GM23338 (cell line): ENCODE measurements around the gene NBAS. TPM values are rescaled to one million over a fixed set of nuclear protein-coding genes. Genes with fewer than 3 reads are reported as not detected.

Experiments
- ATAC-seq: fragments of 200-7000 bp; cut with Tn5 transposase; 3 replicates; pipeline ENCODE4 v1.9.1; 2020
- DNase-seq: peaks from one replicate; pipeline ENCODE4 v3.0.0-alpha.2; 2015; ENCODE audit warnings: low spot score
- H2AFZ ChIP-seq: fragments of 200-600 bp; sonication (generic); 2 replicates; pipeline ENCODE4 v1.8.0; 2016; ENCODE audit warnings: antibody characterized with exemption, mild to moderate bottlenecking, moderate library complexity
- H3F3A ChIP-seq: fragments of 200-600 bp; sonication (generic); replicated peaks from 2 replicates; pipeline ENCODE4 v1.8.0; 2017; ENCODE audit warnings: antibody characterized with exemption, mixed run types, low read depth
- H3K27ac ChIP-seq: fragments of 200-600 bp; sonication (generic); 2 replicates; pipeline ENCODE4 v1.6.1; 2016; ENCODE audit warnings: low read depth
- H3K27me3 ChIP-seq: fragments of 200-600 bp; sonication (generic); 2 replicates; pipeline ENCODE4 v1.8.0; 2016; ENCODE audit warnings: mild to moderate bottlenecking, mixed run types, moderate library complexity; ENCODE audit not compliant: insufficient read depth
- H3K36me3 ChIP-seq: fragments of 200-600 bp; sonication (generic); 2 replicates; pipeline ENCODE4 v1.8.0; 2016; ENCODE audit warnings: mild to moderate bottlenecking; ENCODE audit not compliant: insufficient read depth
- H3K4me1 ChIP-seq: fragments of 200-600 bp; sonication (generic); 2 replicates; pipeline ENCODE4 v1.8.0; 2016; ENCODE audit warnings: mild to moderate bottlenecking, moderate library complexity; ENCODE audit not compliant: insufficient read depth
- H3K4me2 ChIP-seq: fragments of 200-600 bp; sonication (generic); 2 replicates; pipeline ENCODE4 v1.7.1; 2017; ENCODE audit warnings: mixed run types
- H3K4me3 ChIP-seq: fragments of 200-600 bp; sonication (generic); 2 replicates; pipeline ENCODE4 v1.6.1; 2016; ENCODE audit warnings: mixed run types
- H3K79me2 ChIP-seq: fragments of 200-600 bp; sonication (generic); replicated peaks from 2 replicates; pipeline ENCODE4 v1.8.0; 2017; ENCODE audit warnings: mild to moderate bottlenecking; ENCODE audit not compliant: insufficient read depth
- H3K9me2 ChIP-seq: fragments of 200-600 bp; sonication (generic); 2 replicates; pipeline ENCODE4 v1.8.0; 2017; ENCODE audit not compliant: insufficient read depth
- H4K20me1 ChIP-seq: fragments of 200-600 bp; sonication (generic); replicated peaks from 2 replicates; pipeline ENCODE4 v1.8.0; 2017; ENCODE audit warnings: mild to moderate bottlenecking; ENCODE audit not compliant: insufficient read depth
- H3K27ac Mint-ChIP-seq: 2 replicates; pipeline ENCODE4 v1.8.0; 2020; ENCODE audit warnings: inconsistent platforms, mild to moderate bottlenecking, moderate library complexity, mixed read lengths
- H3K27me3 Mint-ChIP-seq: 3 replicates; pipeline ENCODE4 v1.8.0; 2022; ENCODE audit warnings: low read depth, mild to moderate bottlenecking, moderate library complexity, mixed read lengths, inconsistent platforms; ENCODE audit not compliant: insufficient read depth, poor library complexity
- H3K36me3 Mint-ChIP-seq: 3 replicates; pipeline ENCODE4 v1.8.0; 2021; ENCODE audit warnings: low read depth, mild to moderate bottlenecking, inconsistent platforms, moderate library complexity, mixed read lengths
- H3K4me1 Mint-ChIP-seq: 3 replicates; pipeline ENCODE4 v1.8.0; 2020; ENCODE audit warnings: mild to moderate bottlenecking, inconsistent platforms, mixed read lengths
- H3K4me3 Mint-ChIP-seq: 3 replicates; pipeline ENCODE4 v1.8.0; 2021; ENCODE audit warnings: moderate library complexity, mild to moderate bottlenecking, inconsistent platforms, mixed read lengths
- H3K9me3 Mint-ChIP-seq: 3 replicates; pipeline ENCODE4 v1.8.0; 2020; ENCODE audit warnings: moderate library complexity, mild to moderate bottlenecking, inconsistent platforms, mixed read lengths
- EZH2 ChIP-seq: fragments of 200-600 bp; sonication (generic); IDR thresholded peaks from one replicate; pipeline ENCODE4 v1.8.0; 2017; ENCODE audit warnings: antibody characterized with exemption, mild to moderate bottlenecking, low read depth; ENCODE audit not compliant: unreplicated experiment
- STAT1 ChIP-seq: IDR thresholded peaks from one replicate; pipeline ENCODE4 v1.6.1; 2016; ENCODE audit warnings: antibody characterized with exemption; ENCODE audit not compliant: unreplicated experiment
- ZNF114 ChIP-seq: fragments of 250-450 bp; sonication (Bioruptor Pico); IDR thresholded peaks from 2 replicates; pipeline ENCODE4 v1.5.0; 2020; ENCODE audit warnings: mild to moderate bottlenecking, moderate library complexity
- ZNF331 ChIP-seq: fragments of 250-450 bp; sonication (Bioruptor Pico); IDR thresholded peaks from 2 replicates; pipeline ENCODE4 v1.5.0; 2020; ENCODE audit warnings: low read depth, mild to moderate bottlenecking, moderate library complexity
- polyA plus RNA-seq: library from polyadenylated mRNA; unstranded; fragments of >200 nt; fragmentation: Nextera tagmentation; extraction: Ambion mirVana; gene quantifications from 2 replicates; pipeline ENCODE4 v1.2.1, GENCODE V29; 2016
- total RNA-seq: library from RNA; depleted of rRNA; stranded (reverse); fragments of >200 nt; shearing (Covaris generic); gene quantifications from 2 replicates; pipeline ENCODE4 v1.2.3, GENCODE V29; 2014
- TF ChIP-seq, protein P1 (sequence below): IDR thresholded peaks from one replicate; pipeline ENCODE4 v1.6.1; 2018; ENCODE audit warnings: antibody characterized with exemption; ENCODE audit not compliant: unreplicated experiment
- TF ChIP-seq, protein P2 (sequence below): fragments of 250-450 bp; sonication (Bioruptor Pico); IDR thresholded peaks from 2 replicates; pipeline ENCODE4 v1.5.0; 2020; ENCODE audit warnings: mild to moderate bottlenecking, moderate library complexity

Gene NBAS
- total and polyA plus RNA-seq, 2 experiments from 2014 or later = 24.8 to 38.9 TPM

DNA sequence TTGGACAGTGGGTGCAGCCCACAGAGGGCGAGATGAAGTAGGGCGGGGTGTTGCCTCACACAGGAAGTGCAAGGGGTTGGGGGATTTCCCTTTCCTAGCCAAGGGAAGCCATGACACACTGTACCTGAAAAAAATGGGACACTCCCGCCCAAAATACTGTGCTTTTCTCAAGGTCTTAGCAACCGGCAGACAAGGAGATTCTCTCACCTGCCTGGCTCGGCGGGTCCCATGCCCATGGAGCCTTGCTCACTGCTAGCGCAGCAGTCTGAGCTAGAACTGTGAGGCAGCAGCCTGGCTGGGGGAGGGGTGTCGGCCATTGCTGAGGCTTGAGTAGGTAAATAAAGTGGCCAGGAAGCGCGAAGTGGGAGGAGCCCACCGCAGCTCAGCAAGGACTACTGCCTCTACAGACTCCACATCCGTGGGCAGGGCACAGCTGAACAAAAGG lies 244.7 kb downstream of the NBAS start:
- TF ChIP-seq STAT1 (no peak), EZH2 (no peak), ZNF331 (CRISPR knock-in tag) (no peak), ZNF114 (no peak)
- TF ChIP-seq, protein P1, sequence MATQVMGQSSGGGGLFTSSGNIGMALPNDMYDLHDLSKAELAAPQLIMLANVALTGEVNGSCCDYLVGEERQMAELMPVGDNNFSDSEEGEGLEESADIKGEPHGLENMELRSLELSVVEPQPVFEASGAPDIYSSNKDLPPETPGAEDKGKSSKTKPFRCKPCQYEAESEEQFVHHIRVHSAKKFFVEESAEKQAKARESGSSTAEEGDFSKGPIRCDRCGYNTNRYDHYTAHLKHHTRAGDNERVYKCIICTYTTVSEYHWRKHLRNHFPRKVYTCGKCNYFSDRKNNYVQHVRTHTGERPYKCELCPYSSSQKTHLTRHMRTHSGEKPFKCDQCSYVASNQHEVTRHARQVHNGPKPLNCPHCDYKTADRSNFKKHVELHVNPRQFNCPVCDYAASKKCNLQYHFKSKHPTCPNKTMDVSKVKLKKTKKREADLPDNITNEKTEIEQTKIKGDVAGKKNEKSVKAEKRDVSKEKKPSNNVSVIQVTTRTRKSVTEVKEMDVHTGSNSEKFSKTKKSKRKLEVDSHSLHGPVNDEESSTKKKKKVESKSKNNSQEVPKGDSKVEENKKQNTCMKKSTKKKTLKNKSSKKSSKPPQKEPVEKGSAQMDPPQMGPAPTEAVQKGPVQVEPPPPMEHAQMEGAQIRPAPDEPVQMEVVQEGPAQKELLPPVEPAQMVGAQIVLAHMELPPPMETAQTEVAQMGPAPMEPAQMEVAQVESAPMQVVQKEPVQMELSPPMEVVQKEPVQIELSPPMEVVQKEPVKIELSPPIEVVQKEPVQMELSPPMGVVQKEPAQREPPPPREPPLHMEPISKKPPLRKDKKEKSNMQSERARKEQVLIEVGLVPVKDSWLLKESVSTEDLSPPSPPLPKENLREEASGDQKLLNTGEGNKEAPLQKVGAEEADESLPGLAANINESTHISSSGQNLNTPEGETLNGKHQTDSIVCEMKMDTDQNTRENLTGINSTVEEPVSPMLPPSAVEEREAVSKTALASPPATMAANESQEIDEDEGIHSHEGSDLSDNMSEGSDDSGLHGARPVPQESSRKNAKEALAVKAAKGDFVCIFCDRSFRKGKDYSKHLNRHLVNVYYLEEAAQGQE = no peak
- TF ChIP-seq, protein P2, sequence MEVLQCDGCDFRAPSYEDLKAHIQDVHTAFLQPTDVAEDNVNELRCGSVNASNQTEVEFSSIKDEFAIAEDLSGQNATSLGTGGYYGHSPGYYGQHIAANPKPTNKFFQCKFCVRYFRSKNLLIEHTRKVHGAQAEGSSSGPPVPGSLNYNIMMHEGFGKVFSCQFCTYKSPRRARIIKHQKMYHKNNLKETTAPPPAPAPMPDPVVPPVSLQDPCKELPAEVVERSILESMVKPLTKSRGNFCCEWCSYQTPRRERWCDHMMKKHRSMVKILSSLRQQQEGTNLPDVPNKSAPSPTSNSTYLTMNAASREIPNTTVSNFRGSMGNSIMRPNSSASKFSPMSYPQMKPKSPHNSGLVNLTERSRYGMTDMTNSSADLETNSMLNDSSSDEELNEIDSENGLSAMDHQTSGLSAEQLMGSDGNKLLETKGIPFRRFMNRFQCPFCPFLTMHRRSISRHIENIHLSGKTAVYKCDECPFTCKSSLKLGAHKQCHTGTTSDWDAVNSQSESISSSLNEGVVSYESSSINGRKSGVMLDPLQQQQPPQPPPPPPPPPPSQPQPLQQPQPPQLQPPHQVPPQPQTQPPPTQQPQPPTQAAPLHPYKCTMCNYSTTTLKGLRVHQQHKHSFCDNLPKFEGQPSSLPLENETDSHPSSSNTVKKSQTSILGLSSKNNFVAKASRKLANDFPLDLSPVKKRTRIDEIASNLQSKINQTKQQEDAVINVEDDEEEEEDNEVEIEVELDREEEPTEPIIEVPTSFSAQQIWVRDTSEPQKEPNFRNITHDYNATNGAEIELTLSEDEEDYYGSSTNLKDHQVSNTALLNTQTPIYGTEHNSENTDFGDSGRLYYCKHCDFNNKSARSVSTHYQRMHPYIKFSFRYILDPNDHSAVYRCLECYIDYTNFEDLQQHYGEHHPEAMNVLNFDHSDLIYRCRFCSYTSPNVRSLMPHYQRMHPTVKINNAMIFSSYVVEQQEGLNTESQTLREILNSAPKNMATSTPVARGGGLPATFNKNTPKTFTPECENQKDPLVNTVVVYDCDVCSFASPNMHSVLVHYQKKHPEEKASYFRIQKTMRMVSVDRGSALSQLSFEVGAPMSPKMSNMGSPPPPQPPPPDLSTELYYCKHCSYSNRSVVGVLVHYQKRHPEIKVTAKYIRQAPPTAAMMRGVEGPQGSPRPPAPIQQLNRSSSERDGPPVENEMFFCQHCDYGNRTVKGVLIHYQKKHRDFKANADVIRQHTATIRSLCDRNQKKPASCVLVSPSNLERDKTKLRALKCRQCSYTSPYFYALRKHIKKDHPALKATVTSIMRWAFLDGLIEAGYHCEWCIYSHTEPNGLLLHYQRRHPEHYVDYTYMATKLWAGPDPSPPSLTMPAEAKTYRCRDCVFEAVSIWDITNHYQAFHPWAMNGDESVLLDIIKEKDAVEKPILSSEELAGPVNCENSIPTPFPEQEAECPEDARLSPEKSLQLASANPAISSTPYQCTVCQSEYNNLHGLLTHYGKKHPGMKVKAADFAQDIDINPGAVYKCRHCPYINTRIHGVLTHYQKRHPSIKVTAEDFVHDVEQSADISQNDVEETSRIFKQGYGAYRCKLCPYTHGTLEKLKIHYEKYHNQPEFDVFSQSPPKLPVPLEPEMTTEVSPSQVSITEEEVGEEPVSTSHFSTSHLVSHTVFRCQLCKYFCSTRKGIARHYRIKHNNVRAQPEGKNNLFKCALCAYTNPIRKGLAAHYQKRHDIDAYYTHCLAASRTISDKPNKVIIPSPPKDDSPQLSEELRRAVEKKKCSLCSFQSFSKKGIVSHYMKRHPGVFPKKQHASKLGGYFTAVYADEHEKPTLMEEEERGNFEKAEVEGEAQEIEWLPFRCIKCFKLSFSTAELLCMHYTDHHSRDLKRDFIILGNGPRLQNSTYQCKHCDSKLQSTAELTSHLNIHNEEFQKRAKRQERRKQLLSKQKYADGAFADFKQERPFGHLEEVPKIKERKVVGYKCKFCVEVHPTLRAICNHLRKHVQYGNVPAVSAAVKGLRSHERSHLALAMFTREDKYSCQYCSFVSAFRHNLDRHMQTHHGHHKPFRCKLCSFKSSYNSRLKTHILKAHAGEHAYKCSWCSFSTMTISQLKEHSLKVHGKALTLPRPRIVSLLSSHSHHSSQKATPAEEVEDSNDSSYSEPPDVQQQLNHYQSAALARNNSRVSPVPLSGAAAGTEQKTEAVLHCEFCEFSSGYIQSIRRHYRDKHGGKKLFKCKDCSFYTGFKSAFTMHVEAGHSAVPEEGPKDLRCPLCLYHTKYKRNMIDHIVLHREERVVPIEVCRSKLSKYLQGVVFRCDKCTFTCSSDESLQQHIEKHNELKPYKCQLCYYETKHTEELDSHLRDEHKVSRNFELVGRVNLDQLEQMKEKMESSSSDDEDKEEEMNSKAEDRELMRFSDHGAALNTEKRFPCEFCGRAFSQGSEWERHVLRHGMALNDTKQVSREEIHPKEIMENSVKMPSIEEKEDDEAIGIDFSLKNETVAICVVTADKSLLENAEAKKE (CRISPR knock-in tag) = no peak
- H3K36me3 ChIP-seq = no peaks in the 10 kb centered on the region
- no peaks in the 10 kb centered on the region for H4K20me1 ChIP-seq
- Mint-ChIP-seq H3K4me1 (peaks cover 6% of the 10 kb centered on the region; the same call in 2 of the 3 replicates), H3K27me3 (peaks cover 3% of the 10 kb centered on the region), H3K9me3 (peaks cover 21% of the 10 kb centered on the region), H3K27ac (no peak overlapping the region), H3K4me3 (no peak overlapping the region), H3K36me3 (peaks cover 40% of the 10 kb centered on the region)
- no peaks in the 10 kb centered on the region for H3K79me2 ChIP-seq
- no peak for ATAC-seq
- H2AFZ ChIP-seq = no peak overlapping the region
- no peaks in the 10 kb centered on the region for H3K27me3 ChIP-seq
- H3K27ac ChIP-seq = no peak overlapping the region
- peaks cover 9% of the 10 kb centered on the region; the same call in 1 of the 2 replicates for H3K9me2 ChIP-seq
- peak; percentile 27 for DNase-seq
- H3K4me2 ChIP-seq = no peak overlapping the region
- H3F3A ChIP-seq = no peaks in the 10 kb centered on the region
- no peaks in the 10 kb centered on the region for H3K4me1 ChIP-seq
- H3K4me3 ChIP-seq = no peak overlapping the region
